ENCODE results near the gene DBX1. TPM values are rescaled to one million over a fixed set of nuclear protein-coding genes. Genes with fewer than 3 reads are reported as not detected.
"Not testable (repeated sequence)": the region's sequence is repeated elsewhere in the genome, so short reads cannot be mapped to it uniquely, and the experiment has no call there.

Gene DBX1
- total and polyA plus RNA-seq, 2 experiments from 2014 or later = not detected

DNA sequence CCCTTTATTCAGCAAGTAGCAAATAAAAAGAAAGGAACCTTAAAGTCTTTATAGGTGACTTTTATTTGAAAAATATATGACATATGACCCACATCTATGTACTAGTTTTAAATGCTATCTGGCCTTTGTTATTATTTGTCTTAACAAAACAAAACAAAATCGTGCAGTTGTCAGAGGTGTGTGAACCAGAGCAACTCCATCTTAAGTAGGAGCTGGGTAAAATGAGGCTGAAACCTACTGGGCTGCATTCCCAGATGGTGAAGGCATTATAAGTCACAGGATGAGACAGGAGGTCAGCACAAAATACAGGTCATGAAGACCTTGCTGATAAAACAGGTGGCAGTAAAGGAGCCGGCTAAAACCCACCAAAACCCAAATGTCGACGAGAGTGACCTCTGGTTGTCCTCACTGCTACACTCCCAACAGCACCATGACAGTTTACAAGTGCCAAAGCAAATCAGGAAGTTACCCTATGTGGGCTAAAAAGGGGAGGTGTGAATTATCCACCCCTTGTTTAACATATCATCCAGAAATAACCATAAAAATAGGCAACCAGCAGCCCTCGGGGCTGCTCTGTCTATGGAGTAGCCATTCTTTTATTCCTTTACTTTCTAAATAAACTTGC is 40.2 kb upstream of the DBX1 start:
- not testable (repeated sequence) for H3K36me3 ChIP-seq (ENCODE audit: insufficient read depth); DNase-seq (ENCODE audit: low spot score); H3K79me2 ChIP-seq (replicated peaks; ENCODE audit: insufficient read depth); H3K27ac ChIP-seq (ENCODE audit: low read depth); H2AFZ ChIP-seq; H3K9me3 Mint-ChIP-seq; H3K36me3 Mint-ChIP-seq (ENCODE audit: low read depth); H3K9me2 ChIP-seq (ENCODE audit: insufficient read depth); ATAC-seq; H3K27ac Mint-ChIP-seq; H3K4me3 ChIP-seq; H3F3A ChIP-seq (replicated peaks; ENCODE audit: low read depth)
- Mint-ChIP-seq H3K4me3 (peak overlapping the region; percentile 15; the same call in 1 of the 3 replicates), H3K27me3 (ENCODE audit: insufficient read depth, low read depth, poor library complexity) (peaks cover 83% of the 10 kb centered on the region), H3K4me1 (peaks cover 10% of the 10 kb centered on the region)
- peak overlapping the region; percentile 50; the same call in 1 of the 2 replicates for H3K4me2 ChIP-seq
- peak; percentile 3 for TF ChIP-seq EZH2 (IDR thresholded peaks at IDR 0.05; ENCODE audit: low read depth, unreplicated experiment)
- peaks cover 100% of the 10 kb centered on the region for H3K27me3 ChIP-seq (ENCODE audit: insufficient read depth)
- peaks cover 17% of the 10 kb centered on the region; the same call in 1 of the 2 replicates for H3K4me1 ChIP-seq (ENCODE audit: insufficient read depth)
- H4K20me1 ChIP-seq (replicated peaks; ENCODE audit: insufficient read depth) = peaks cover 21% of the 10 kb centered on the region; the same call in 1 of the 2 replicates

DNA sequence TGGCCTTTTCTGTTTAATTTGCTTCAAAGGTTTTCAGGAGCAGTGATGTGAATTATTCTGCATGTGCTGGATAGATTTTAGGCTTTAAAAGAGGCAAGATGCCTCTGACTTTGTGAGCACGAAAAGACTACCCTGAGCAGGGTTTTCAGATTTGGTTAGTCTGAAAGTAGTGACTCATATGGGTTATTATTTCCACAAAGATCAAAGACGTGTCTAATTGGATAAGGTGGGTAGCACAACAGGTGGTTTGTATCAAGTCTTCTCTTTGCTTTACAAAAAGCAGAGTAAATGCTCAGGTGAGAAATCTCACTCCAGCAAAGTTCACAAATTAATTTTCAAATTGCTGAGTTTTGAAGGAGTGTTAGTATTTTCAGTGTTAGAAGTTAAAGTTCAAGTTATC is 37.6 kb upstream of the DBX1 start:
- peaks cover 17% of the 10 kb centered on the region for H3K4me1 Mint-ChIP-seq
- Histone ChIP-seq H4K20me1 (replicated peaks; ENCODE audit: insufficient read depth) (peaks cover 19% of the 10 kb centered on the region; the same call in 1 of the 2 replicates), H2AFZ (no peak overlapping the region), H3K4me3 (no peak overlapping the region), H3K27me3 (ENCODE audit: insufficient read depth) (peaks cover 100% of the 10 kb centered on the region), H3K4me2 (no peak overlapping the region), H3K27ac (ENCODE audit: low read depth) (no peak overlapping the region), H3K9me2 (ENCODE audit: insufficient read depth) (no peaks in the 10 kb centered on the region), H3K36me3 (ENCODE audit: insufficient read depth) (no peaks in the 10 kb centered on the region), H3K79me2 (replicated peaks; ENCODE audit: insufficient read depth) (no peaks in the 10 kb centered on the region), H3K4me1 (ENCODE audit: insufficient read depth) (peaks cover 17% of the 10 kb centered on the region; the same call in 1 of the 2 replicates), H3F3A (replicated peaks; ENCODE audit: low read depth) (0 out of 2 replicates have a peak, but pooled peaks cover 2% of the 10 kb centered on the region)
- H3K9me3 Mint-ChIP-seq = no peaks in the 10 kb centered on the region
- H3K27ac Mint-ChIP-seq = no peak overlapping the region
- no peak for TF ChIP-seq ZNF114 (CRISPR knock-in tag; IDR thresholded peaks at IDR 0.05)
- TF ChIP-seq ZNF331 (CRISPR knock-in tag; IDR thresholded peaks at IDR 0.05; ENCODE audit: low read depth) = no peak
- no peak for TF ChIP-seq EZH2phosphoT487 (IDR thresholded peaks at IDR 0.05; ENCODE audit: unreplicated experiment)
- no peak for TF ChIP-seq JUNB (IDR thresholded peaks at IDR 0.05; ENCODE audit: unreplicated experiment)
- DNase-seq (ENCODE audit: low spot score) (no peak), ATAC-seq (no peak)
- peaks cover 67% of the 10 kb centered on the region for H3K27me3 Mint-ChIP-seq (ENCODE audit: insufficient read depth, low read depth, poor library complexity)
- H3K36me3 Mint-ChIP-seq (ENCODE audit: low read depth) = no peaks in the 10 kb centered on the region
- no peak overlapping the region for H3K4me3 Mint-ChIP-seq

DNA sequence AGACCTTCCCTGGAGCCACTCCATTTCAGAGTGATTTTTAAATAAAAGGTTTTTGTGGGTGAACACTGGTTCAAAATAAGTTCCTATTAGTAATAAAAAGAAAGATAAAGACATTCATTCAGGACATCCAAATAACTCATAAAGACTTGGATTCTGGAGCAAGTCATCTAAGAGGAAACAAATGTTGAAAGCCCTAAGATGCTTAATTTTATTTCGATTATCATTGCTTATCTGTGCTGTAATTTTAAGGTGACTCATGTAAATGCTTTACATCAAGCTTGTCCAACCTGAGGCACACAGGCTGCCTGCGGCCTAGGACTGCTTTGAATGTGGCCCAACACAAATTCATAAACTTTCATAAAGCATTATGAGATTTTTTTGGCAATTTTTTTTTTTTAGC is 34.2 kb upstream of the DBX1 start:
- Mint-ChIP-seq H3K9me3 (no peaks in the 10 kb centered on the region), H3K36me3 (ENCODE audit: low read depth) (no peaks in the 10 kb centered on the region), H3K4me1 (peaks cover 7% of the 10 kb centered on the region), H3K27ac (no peak overlapping the region), H3K27me3 (ENCODE audit: insufficient read depth, low read depth, poor library complexity) (peaks cover 36% of the 10 kb centered on the region), H3K4me3 (no peak overlapping the region)
- no peak for ATAC-seq
- no peak for DNase-seq (ENCODE audit: low spot score)
- no peak overlapping the region for H2AFZ ChIP-seq
- peaks cover 98% of the 10 kb centered on the region for H3K27me3 ChIP-seq (ENCODE audit: insufficient read depth)
- TF ChIP-seq, protein P1, sequence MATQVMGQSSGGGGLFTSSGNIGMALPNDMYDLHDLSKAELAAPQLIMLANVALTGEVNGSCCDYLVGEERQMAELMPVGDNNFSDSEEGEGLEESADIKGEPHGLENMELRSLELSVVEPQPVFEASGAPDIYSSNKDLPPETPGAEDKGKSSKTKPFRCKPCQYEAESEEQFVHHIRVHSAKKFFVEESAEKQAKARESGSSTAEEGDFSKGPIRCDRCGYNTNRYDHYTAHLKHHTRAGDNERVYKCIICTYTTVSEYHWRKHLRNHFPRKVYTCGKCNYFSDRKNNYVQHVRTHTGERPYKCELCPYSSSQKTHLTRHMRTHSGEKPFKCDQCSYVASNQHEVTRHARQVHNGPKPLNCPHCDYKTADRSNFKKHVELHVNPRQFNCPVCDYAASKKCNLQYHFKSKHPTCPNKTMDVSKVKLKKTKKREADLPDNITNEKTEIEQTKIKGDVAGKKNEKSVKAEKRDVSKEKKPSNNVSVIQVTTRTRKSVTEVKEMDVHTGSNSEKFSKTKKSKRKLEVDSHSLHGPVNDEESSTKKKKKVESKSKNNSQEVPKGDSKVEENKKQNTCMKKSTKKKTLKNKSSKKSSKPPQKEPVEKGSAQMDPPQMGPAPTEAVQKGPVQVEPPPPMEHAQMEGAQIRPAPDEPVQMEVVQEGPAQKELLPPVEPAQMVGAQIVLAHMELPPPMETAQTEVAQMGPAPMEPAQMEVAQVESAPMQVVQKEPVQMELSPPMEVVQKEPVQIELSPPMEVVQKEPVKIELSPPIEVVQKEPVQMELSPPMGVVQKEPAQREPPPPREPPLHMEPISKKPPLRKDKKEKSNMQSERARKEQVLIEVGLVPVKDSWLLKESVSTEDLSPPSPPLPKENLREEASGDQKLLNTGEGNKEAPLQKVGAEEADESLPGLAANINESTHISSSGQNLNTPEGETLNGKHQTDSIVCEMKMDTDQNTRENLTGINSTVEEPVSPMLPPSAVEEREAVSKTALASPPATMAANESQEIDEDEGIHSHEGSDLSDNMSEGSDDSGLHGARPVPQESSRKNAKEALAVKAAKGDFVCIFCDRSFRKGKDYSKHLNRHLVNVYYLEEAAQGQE (IDR thresholded peaks at IDR 0.05; ENCODE audit: unreplicated experiment) = no peak
- TF ChIP-seq, protein P2, sequence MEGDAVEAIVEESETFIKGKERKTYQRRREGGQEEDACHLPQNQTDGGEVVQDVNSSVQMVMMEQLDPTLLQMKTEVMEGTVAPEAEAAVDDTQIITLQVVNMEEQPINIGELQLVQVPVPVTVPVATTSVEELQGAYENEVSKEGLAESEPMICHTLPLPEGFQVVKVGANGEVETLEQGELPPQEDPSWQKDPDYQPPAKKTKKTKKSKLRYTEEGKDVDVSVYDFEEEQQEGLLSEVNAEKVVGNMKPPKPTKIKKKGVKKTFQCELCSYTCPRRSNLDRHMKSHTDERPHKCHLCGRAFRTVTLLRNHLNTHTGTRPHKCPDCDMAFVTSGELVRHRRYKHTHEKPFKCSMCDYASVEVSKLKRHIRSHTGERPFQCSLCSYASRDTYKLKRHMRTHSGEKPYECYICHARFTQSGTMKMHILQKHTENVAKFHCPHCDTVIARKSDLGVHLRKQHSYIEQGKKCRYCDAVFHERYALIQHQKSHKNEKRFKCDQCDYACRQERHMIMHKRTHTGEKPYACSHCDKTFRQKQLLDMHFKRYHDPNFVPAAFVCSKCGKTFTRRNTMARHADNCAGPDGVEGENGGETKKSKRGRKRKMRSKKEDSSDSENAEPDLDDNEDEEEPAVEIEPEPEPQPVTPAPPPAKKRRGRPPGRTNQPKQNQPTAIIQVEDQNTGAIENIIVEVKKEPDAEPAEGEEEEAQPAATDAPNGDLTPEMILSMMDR (conservative IDR thresholded peaks at IDR 0.05; ENCODE audit: low read depth in 2 of 2) = no peak
- TF ChIP-seq STAT1 (IDR thresholded peaks at IDR 0.05; ENCODE audit: unreplicated experiment) = no peak
- H4K20me1 ChIP-seq (replicated peaks; ENCODE audit: insufficient read depth) = peaks cover 4% of the 10 kb centered on the region; the same call in 1 of the 2 replicates
- no peaks in the 10 kb centered on the region for H3K36me3 ChIP-seq (ENCODE audit: insufficient read depth)
- H3K4me2 ChIP-seq = no peak overlapping the region
- H3K4me1 ChIP-seq (ENCODE audit: insufficient read depth) = no peaks in the 10 kb centered on the region
- no peaks in the 10 kb centered on the region for H3K9me2 ChIP-seq (ENCODE audit: insufficient read depth)
- no peak overlapping the region for H3K4me3 ChIP-seq
- H3K79me2 ChIP-seq (replicated peaks; ENCODE audit: insufficient read depth) = no peaks in the 10 kb centered on the region
- no peaks in the 10 kb centered on the region for H3F3A ChIP-seq (replicated peaks; ENCODE audit: low read depth)
- no peak overlapping the region for H3K27ac ChIP-seq (ENCODE audit: low read depth)
